Sigmoid colon (tissue), 7 donors: ENCODE data around the gene CLMP. TPM values are rescaled to one million over a fixed set of nuclear protein-coding genes. Genes with fewer than 3 reads are reported as not detected.
"Not testable (repeated sequence)": the region's sequence is repeated elsewhere in the genome, so short reads cannot be mapped to it uniquely, and the experiment has no call there.

Source experiments
- DNase-seq: peaks from one replicate; pipeline ENCODE4 v3.0.0-alpha.2; 2019
- H3K27ac ChIP-seq, 4 donors: fragments of 200-600 bp; sonication (generic); one replicate each; pipeline ENCODE4 v1.5.1; 2016 to 2019; ENCODE audit warnings: mild to moderate bottlenecking in 1 of 4
- H3K27me3 ChIP-seq, 3 donors: fragments of 200-600 bp; sonication (generic); one replicate each; pipeline ENCODE4 v1.5.1; 2019; ENCODE audit warnings: mild to moderate bottlenecking in 1 of 3
- H3K36me3 ChIP-seq, 4 donors: fragments of 200-600 bp; sonication (generic); one replicate each; pipeline ENCODE4 v1.5.1; 2016 to 2019
- H3K4me1 ChIP-seq, 4 donors: fragments of 200-600 bp; sonication (generic); one replicate each; pipeline ENCODE4 v1.5.1; 2017 to 2019
- H3K4me3 ChIP-seq, 4 donors: fragments of 200-600 bp; sonication (generic); one replicate each; pipeline ENCODE4 v1.5.1; 2017 to 2019; ENCODE audit warnings: mild to moderate bottlenecking in 2 of 4, moderate library complexity in 1 of 4
- H3K9me3 ChIP-seq, 4 donors: fragments of 200-600 bp in 3 of 4; sonication (generic) in 3 of 4; one replicate each; pipeline versions ENCODE4 v1.5.1 to v1.6.1; 2013 to 2019
- EP300 ChIP-seq, 4 donors: sonication (generic); formaldehyde crosslinking; IDR thresholded peaks; one replicate each; pipeline ENCODE4 v1.6.1; 2017; ENCODE audit warnings: antibody characterized with exemption in 4 of 4
- POLR2A ChIP-seq, 2 donors: fragments of 450-650 bp; IDR thresholded peaks; one replicate each; pipeline ENCODE4 v1.6.1; 2016; ENCODE audit warnings: antibody characterized with exemption in 2 of 2, mild to moderate bottlenecking in 2 of 2, moderate library complexity in 2 of 2
- POLR2AphosphoS5 ChIP-seq, 4 donors: sonication (generic); formaldehyde crosslinking; IDR thresholded peaks; one replicate each; pipeline ENCODE4 v1.6.1; 2017; ENCODE audit warnings: antibody characterized with exemption in 4 of 4
- WGBS, 2 donors: extraction: QIAGEN DNeasy Blood & Tissue Kit; methylation state at CpG; one replicate each; pipeline ENCODE4 v1.1.7; 2013; 5-methylcytosine and 5-hydroxymethylcytosine counted together
- intact Hi-C: fragments of 100-400 bp; cut with DNase I; formaldehyde crosslinking; loops from one replicate; pipeline ENCODE4 v1.15.1; 2023
- polyA plus RNA-seq, 3 donors: library from polyadenylated mRNA; stranded (reverse); fragments of 200-250 nt; gene quantifications; one replicate each; pipeline ENCODE4 v1.2.3, GENCODE V29; 2013
- total RNA-seq, 4 donors: library from RNA; depleted of rRNA; stranded (reverse); fragments of >200 nt; gene quantifications; one replicate each; pipeline ENCODE4 v1.1.0, GENCODE V29; 2016
- TF ChIP-seq, protein P1 (sequence below), 4 experiments: fragments of 450-650 bp in 3 of 4; fragments of 200-600 bp in 1 of 4; IDR thresholded peaks; one replicate each; pipeline ENCODE4 v1.5.1; 2016 to 2019; ENCODE audit warnings: antibody characterized with exemption in 4 of 4, mild to moderate bottlenecking in 3 of 4, moderate library complexity in 2 of 4
- donor health status: healthy with polysubstance abuse.
- donor health status: Bipolar disorder and iron deficiency.
- donor health status: healthy.

Gene CLMP
- total and polyA plus RNA-seq, 7 donors = 1.4 to 180 (median 104) TPM

- Histone ChIP-seq H3K9me3 (no peaks in the 10 kb centered on the region), H3K36me3 (peaks cover 0 to 4% (median 0%) of the 10 kb centered on the region in 4 donors), H3K4me1 (peaks cover 0 to 19% (median under 1%) of the 10 kb centered on the region in 4 donors), H3K27me3 (no peaks in the 10 kb centered on the region), H3K27ac (no peak overlapping the region), H3K4me3 (no peak overlapping the region)
- intact Hi-C loops = no loop called here
- DNase-seq = no peak
- 79 to 80% methylated on average over 9 of the region's 9 CpGs for WGBS, 2 donors
- TF ChIP-seq EP300 (IDR thresholded peaks at IDR 0.05) = no peak
- TF ChIP-seq, protein P1, sequence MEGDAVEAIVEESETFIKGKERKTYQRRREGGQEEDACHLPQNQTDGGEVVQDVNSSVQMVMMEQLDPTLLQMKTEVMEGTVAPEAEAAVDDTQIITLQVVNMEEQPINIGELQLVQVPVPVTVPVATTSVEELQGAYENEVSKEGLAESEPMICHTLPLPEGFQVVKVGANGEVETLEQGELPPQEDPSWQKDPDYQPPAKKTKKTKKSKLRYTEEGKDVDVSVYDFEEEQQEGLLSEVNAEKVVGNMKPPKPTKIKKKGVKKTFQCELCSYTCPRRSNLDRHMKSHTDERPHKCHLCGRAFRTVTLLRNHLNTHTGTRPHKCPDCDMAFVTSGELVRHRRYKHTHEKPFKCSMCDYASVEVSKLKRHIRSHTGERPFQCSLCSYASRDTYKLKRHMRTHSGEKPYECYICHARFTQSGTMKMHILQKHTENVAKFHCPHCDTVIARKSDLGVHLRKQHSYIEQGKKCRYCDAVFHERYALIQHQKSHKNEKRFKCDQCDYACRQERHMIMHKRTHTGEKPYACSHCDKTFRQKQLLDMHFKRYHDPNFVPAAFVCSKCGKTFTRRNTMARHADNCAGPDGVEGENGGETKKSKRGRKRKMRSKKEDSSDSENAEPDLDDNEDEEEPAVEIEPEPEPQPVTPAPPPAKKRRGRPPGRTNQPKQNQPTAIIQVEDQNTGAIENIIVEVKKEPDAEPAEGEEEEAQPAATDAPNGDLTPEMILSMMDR (IDR thresholded peaks at IDR 0.05) = no peak
- no peak for TF ChIP-seq POLR2AphosphoS5 (IDR thresholded peaks at IDR 0.05)
- TF ChIP-seq POLR2A (IDR thresholded peaks at IDR 0.05) = no peak
Measured at GRCh38 chr11:123152951-123153350, 42.1 kb downstream of the CLMP start.

DNA sequence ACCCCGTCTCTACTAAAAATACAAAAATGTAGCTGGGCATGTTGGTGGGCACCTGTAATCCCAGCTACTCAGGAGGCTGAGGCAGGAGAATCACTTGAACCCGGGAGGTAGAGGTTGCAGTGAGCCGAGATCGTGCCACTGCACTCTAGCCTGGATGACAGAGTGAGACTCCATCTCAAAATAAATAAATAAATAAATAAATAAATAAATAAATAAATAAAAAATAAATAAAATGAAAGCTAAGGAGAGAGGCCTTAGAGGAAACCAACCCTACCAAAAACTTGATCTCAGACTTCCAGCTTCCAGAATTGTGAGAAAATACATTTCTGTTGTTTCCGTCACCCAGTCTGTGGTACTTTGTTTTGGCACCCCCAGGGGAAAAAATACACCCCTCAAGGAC is 42.7 kb downstream of the CLMP start:
- WGBS, 2 donors = 94% methylated on average over 5 of the region's 5 CpGs
- H3K27ac ChIP-seq, H3K27me3 ChIP-seq, H3K9me3 ChIP-seq, intact Hi-C loops, H3K4me3 ChIP-seq, DNase-seq, H3K36me3 ChIP-seq: not testable (repeated sequence)
- H3K4me1 ChIP-seq = peaks cover 0 to 17% (median 0%) of the 10 kb centered on the region in 4 donors

DNA sequence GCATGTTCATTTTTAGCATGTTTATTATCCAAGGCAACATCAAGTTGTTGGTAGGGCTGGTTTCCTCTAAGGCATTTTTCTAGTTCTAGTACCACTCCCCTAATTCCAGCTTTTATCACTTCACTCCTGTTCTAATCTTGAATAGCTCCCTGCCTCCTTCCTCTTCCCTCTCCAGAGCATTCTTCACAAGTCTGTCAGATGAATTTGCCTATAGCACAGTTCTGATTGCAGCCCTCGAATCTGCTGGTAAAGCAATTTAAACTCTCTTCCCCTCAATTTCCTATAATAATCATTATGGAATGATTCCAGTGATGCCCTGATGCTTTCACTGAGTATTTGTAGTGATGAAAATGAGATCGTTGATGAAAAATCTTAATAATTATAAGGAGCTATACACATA is 43.3 kb downstream of the CLMP start:
- whole genome bisulfite sequencing, 2 donors = 75 to 80% methylated on average over 2 of the region's 2 CpGs
- H3K36me3 ChIP-seq = peaks cover 0 to 4% (median 0%) of the 10 kb centered on the region in 4 donors
- H3K27ac ChIP-seq = no peak overlapping the region
- intact Hi-C loops = no loop called here
- no peaks in the 10 kb centered on the region for H3K9me3 ChIP-seq
- peaks cover 0 to 14% (median under 1%) of the 10 kb centered on the region in 4 donors for H3K4me1 ChIP-seq
- no peaks in the 10 kb centered on the region for H3K27me3 ChIP-seq
- H3K4me3 ChIP-seq = no peak overlapping the region
- TF ChIP-seq EP300 (IDR thresholded peaks at IDR 0.05) (no peak), POLR2A (IDR thresholded peaks at IDR 0.05) (no peak), POLR2AphosphoS5 (IDR thresholded peaks at IDR 0.05) (no peak)
- TF ChIP-seq, protein P1 (IDR thresholded peaks at IDR 0.05) = no peak
- no peak for DNase-seq

DNA sequence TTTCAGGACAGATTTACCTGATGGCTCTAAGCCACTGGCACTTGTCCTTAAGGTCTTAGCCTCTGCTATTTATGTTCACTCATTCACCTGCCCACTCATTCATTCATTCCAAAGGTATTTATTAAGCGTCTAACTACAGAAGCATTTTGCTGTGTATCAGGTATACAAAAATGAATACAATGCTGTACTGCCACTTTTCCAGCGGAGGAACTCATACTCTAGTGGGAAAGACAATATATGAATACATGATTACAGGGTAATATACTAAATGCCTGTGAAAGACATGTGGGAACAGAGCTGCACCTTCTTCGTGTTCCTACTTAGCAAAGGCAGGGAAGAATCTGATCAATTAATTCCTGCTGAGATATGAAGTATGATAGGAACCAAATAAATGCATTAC is 43.7 kb downstream of the CLMP start:
- Histone ChIP-seq H3K36me3 (peaks cover 0 to 4% (median 0%) of the 10 kb centered on the region in 4 donors), H3K4me1 (peaks cover 0 to 14% (median 2%) of the 10 kb centered on the region in 4 donors), H3K27me3 (no peaks in the 10 kb centered on the region), H3K27ac (no peak overlapping the region), H3K4me3 (no peak overlapping the region), H3K9me3 (no peaks in the 10 kb centered on the region)
- TF ChIP-seq POLR2A (IDR thresholded peaks at IDR 0.05) (no peak), POLR2AphosphoS5 (IDR thresholded peaks at IDR 0.05) (no peak), EP300 (IDR thresholded peaks at IDR 0.05) (no peak)
- TF ChIP-seq, protein P1 (IDR thresholded peaks at IDR 0.05) = no peak
- intact Hi-C loops = no loop called here
- DNase-seq = no peak
- 85 to 91% methylated on average over 3 of the region's 3 CpGs for WGBS, 2 donors

DNA sequence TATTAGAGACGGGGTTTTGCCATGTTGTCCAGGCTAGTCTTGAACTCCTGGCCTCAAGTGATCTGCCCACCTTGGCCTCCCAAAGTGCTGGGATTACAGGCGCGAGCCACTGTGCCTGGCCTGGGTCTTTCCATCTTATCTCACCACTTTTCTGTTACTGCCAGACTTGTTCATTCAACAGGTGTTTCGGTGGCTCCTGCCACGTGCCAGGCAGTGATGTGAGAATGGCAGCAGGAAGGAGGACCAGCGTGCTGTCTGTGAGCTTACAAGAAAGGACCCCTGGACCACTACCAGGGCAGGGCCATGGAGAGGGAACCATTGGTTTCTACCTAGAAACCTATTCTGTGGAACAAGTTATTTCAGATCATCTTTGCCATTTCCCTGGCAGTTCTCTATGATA is 44.2 kb downstream of the CLMP start:
- Histone ChIP-seq H3K9me3 (no peaks in the 10 kb centered on the region), H3K36me3 (peaks cover 0 to 4% (median 0%) of the 10 kb centered on the region in 4 donors), H3K4me3 (no peak overlapping the region), H3K4me1 (peaks cover 0 to 19% (median 5%) of the 10 kb centered on the region in 4 donors), H3K27ac (no peak overlapping the region), H3K27me3 (no peaks in the 10 kb centered on the region)
- intact Hi-C loops = no loop called here
- no peak for DNase-seq
- 88 to 92% methylated on average over 6 of the region's 6 CpGs for WGBS, 2 donors
- TF ChIP-seq POLR2A (IDR thresholded peaks at IDR 0.05) = no peak
- TF ChIP-seq, protein P1 (IDR thresholded peaks at IDR 0.05) = no peak
- TF ChIP-seq POLR2AphosphoS5 (IDR thresholded peaks at IDR 0.05) = no peak
- no peak for TF ChIP-seq EP300 (IDR thresholded peaks at IDR 0.05)
